ENCODE results near the gene GSTT4. TPM values are rescaled to one million over a fixed set of nuclear protein-coding genes. Genes with fewer than 3 reads are reported as not detected.

Gene GSTT4
- polyA plus RNA-seq, 1 donor from 2014 or later: not detected

DNA sequence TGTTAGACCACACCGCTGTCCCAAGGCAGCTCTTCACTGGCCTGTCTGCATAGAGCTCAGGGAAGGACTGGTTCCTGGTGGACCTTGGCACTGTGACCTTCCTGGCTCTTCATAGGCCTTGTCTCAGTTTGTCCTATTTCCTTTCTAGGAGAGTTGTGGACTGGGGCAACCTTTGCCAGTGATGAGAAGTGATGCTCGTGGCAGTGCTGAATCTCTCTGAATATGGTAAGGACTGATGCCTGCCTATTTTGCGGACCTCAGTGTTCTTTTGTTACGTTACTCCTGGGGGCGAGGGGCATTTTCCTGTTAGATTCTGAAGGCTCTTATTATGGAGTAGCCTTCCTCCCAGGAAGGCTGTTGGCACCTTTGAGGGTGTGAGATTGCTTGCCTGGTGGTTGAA, 30.0 kb upstream of the GSTT4 start:
- Histone ChIP-seq H3K4me2 (ENCODE audit: low read length) (no peak overlapping the region), H3K79me2 (replicated peaks; ENCODE audit: insufficient read depth, low read length) (peaks cover 15% of the 10 kb centered on the region), H3K9me3 (ENCODE audit: low read length) (no peaks in the 10 kb centered on the region), H2AFZ (ENCODE audit: low read depth, low read length) (no peak overlapping the region), H3K9ac (ENCODE audit: low read length) (no peak overlapping the region), H3K27ac (ENCODE audit: low read length) (no peak overlapping the region), H3K9me2 (ENCODE audit: insufficient read depth, low read length) (no peaks in the 10 kb centered on the region), H3K4me3 (ENCODE audit: low read length) (no peak overlapping the region), H3F3A (ENCODE audit: insufficient read depth, low read length, poor library complexity, severe bottlenecking) (no peaks in the 10 kb centered on the region), H4K20me1 (ENCODE audit: insufficient read depth) (no peaks in the 10 kb centered on the region), H3K36me3 (ENCODE audit: insufficient read depth, low read length) (no peaks in the 10 kb centered on the region), H3K27me3 (ENCODE audit: insufficient read depth, low read depth, low read length) (no peaks in the 10 kb centered on the region)
- TF ChIP-seq, protein P1, sequence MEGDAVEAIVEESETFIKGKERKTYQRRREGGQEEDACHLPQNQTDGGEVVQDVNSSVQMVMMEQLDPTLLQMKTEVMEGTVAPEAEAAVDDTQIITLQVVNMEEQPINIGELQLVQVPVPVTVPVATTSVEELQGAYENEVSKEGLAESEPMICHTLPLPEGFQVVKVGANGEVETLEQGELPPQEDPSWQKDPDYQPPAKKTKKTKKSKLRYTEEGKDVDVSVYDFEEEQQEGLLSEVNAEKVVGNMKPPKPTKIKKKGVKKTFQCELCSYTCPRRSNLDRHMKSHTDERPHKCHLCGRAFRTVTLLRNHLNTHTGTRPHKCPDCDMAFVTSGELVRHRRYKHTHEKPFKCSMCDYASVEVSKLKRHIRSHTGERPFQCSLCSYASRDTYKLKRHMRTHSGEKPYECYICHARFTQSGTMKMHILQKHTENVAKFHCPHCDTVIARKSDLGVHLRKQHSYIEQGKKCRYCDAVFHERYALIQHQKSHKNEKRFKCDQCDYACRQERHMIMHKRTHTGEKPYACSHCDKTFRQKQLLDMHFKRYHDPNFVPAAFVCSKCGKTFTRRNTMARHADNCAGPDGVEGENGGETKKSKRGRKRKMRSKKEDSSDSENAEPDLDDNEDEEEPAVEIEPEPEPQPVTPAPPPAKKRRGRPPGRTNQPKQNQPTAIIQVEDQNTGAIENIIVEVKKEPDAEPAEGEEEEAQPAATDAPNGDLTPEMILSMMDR (IDR thresholded peaks at IDR 0.05; ENCODE audit: poor library complexity, severe bottlenecking): no peak
- no peak for TF ChIP-seq RAD21 (conservative IDR thresholded peaks at IDR 0.05)
- TF ChIP-seq, protein P2, sequence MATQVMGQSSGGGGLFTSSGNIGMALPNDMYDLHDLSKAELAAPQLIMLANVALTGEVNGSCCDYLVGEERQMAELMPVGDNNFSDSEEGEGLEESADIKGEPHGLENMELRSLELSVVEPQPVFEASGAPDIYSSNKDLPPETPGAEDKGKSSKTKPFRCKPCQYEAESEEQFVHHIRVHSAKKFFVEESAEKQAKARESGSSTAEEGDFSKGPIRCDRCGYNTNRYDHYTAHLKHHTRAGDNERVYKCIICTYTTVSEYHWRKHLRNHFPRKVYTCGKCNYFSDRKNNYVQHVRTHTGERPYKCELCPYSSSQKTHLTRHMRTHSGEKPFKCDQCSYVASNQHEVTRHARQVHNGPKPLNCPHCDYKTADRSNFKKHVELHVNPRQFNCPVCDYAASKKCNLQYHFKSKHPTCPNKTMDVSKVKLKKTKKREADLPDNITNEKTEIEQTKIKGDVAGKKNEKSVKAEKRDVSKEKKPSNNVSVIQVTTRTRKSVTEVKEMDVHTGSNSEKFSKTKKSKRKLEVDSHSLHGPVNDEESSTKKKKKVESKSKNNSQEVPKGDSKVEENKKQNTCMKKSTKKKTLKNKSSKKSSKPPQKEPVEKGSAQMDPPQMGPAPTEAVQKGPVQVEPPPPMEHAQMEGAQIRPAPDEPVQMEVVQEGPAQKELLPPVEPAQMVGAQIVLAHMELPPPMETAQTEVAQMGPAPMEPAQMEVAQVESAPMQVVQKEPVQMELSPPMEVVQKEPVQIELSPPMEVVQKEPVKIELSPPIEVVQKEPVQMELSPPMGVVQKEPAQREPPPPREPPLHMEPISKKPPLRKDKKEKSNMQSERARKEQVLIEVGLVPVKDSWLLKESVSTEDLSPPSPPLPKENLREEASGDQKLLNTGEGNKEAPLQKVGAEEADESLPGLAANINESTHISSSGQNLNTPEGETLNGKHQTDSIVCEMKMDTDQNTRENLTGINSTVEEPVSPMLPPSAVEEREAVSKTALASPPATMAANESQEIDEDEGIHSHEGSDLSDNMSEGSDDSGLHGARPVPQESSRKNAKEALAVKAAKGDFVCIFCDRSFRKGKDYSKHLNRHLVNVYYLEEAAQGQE (IDR thresholded peaks at IDR 0.05; ENCODE audit: borderline replicate concordance): no peak
- no peak for TF ChIP-seq POLR2AphosphoS5 (IDR thresholded peaks at IDR 0.05)
- TF ChIP-seq TAF1 (IDR thresholded peaks at IDR 0.05; ENCODE audit: low read depth): no peak

GRCh38 chr22:24033731-24034130, 28.5 kb upstream of the GSTT4 start:
- no peaks in the 10 kb centered on the region for H3K27me3 ChIP-seq (ENCODE audit: insufficient read depth, low read depth, low read length)
- H3K4me2 ChIP-seq (ENCODE audit: low read length): no peak overlapping the region
- TF ChIP-seq, protein P1 (IDR thresholded peaks at IDR 0.05; ENCODE audit: poor library complexity, severe bottlenecking): no peak
- no peak for TF ChIP-seq RAD21 (conservative IDR thresholded peaks at IDR 0.05)
- TF ChIP-seq, protein P2 (IDR thresholded peaks at IDR 0.05; ENCODE audit: borderline replicate concordance): no peak
- TF ChIP-seq MXI1 (conservative IDR thresholded peaks at IDR 0.05; ENCODE audit: poor library complexity, severe bottlenecking): no peak
- TF ChIP-seq POLR2AphosphoS5 (IDR thresholded peaks at IDR 0.05): no peak
- no peak for TF ChIP-seq TAF1 (IDR thresholded peaks at IDR 0.05; ENCODE audit: low read depth)
- no peak for TF ChIP-seq SMC3 (conservative IDR thresholded peaks at IDR 0.05; ENCODE audit: poor library complexity)
- no peak for TF ChIP-seq EP300 (conservative IDR thresholded peaks at IDR 0.05; ENCODE audit: poor library complexity, severe bottlenecking)
- TF ChIP-seq EZH2 (IDR thresholded peaks at IDR 0.05; ENCODE audit: borderline replicate concordance, insufficient read depth, low read length, poor library complexity, severe bottlenecking): no peak
- no peaks in the 10 kb centered on the region for H3K36me3 ChIP-seq (ENCODE audit: insufficient read depth, low read length)
- no peak overlapping the region for H3K27ac ChIP-seq (ENCODE audit: low read length)
- H3K9me3 ChIP-seq (ENCODE audit: low read length): no peaks in the 10 kb centered on the region
- peaks cover 15% of the 10 kb centered on the region for H3K79me2 ChIP-seq (replicated peaks; ENCODE audit: insufficient read depth, low read length)
- H3K9ac ChIP-seq (ENCODE audit: low read length): no peak overlapping the region
- no peaks in the 10 kb centered on the region for H4K20me1 ChIP-seq (ENCODE audit: insufficient read depth)
- H3F3A ChIP-seq (ENCODE audit: insufficient read depth, low read length, poor library complexity, severe bottlenecking): no peaks in the 10 kb centered on the region
- H3K4me3 ChIP-seq (ENCODE audit: low read length): no peak overlapping the region
- H3K9me2 ChIP-seq (ENCODE audit: insufficient read depth, low read length): no peaks in the 10 kb centered on the region
- no peak overlapping the region for H2AFZ ChIP-seq (ENCODE audit: low read depth, low read length)
